ENCODE data around the gene UNC5A. TPM values are rescaled to one million over a fixed set of nuclear protein-coding genes. Genes with fewer than 3 reads are reported as not detected.

Gene UNC5A
- total and polyA plus RNA-seq, 2 of the 8 experiments (the other 6 are each of a cell fraction or from before 2014, with no cell fraction given) = 4.0 to 7.6 TPM

DNA sequence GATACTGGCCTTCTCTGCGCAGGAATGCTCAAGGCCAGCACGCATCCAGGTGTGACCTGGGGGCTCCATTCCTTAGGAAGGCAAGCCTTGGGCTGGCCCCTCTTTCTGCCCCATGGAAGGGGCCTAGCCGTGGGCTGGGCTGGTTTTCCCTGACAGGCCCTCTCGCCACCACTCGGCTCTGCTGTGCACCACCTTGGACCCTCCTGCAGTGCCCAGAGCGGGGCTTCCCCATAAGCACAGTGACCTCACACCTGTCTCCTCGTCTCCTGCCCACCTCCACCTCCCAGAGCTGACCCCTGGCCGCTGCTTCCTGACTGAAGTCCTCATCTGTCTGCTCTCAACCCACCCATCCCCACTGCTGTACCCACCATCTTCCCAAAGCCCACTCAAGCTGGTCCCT is 21.1 kb downstream of the UNC5A start:
- Histone ChIP-seq H3K14ac (ENCODE audit: insufficient read length) (no peak overlapping the region), H2BK5ac (ENCODE audit: low read depth, low read length) (no peak overlapping the region), H3K56ac (replicated peaks; ENCODE audit: insufficient read length, low read depth, low read length) (no peak overlapping the region), H3K79me2 (ENCODE audit: control insufficient read depth in 1 of 2, insufficient read depth in 2 of 2, low read length in 2 of 2) (no peaks in the 10 kb centered on the region), H3K9ac (replicated peaks in 1 of 4; ENCODE audit: extremely low read depth in 1 of 4, low read depth in 3 of 4, low read length in 3 of 4) (no peak overlapping the region), H4K8ac (ENCODE audit: extremely low read depth, insufficient read depth, low read length) (peak overlapping the region; percentile 25; the same call in 1 of the 2 replicates), H3K4me3 (ENCODE audit: extremely low read depth in 1 of 4, insufficient read depth in 2 of 4, low read depth in 3 of 4, low read length in 4 of 4) (no peak overlapping the region), H3K4ac (replicated peaks; ENCODE audit: insufficient read length, low read depth, low read length) (no peak overlapping the region), H3K18ac (ENCODE audit: extremely low read depth, low read length) (no peak overlapping the region), H4K5ac (ENCODE audit: insufficient read length, low read depth, low read length) (no peak overlapping the region), H3K36me3 (ENCODE audit: control insufficient read depth in 2 of 4, insufficient read depth in 4 of 4, low read length in 3 of 4) (no peaks in the 10 kb centered on the region), H2BK15ac (ENCODE audit: low read length) (no peak overlapping the region), H3K27ac (ENCODE audit: low read depth, low read length) (no peak overlapping the region; the same call in 1 of the 2 replicates), H3K4me2 (ENCODE audit: insufficient read depth in 1 of 2, low read depth in 2 of 2, low read length in 2 of 2) (no peak overlapping the region), H4K20me1 (replicated peaks in 1 of 2; ENCODE audit: control insufficient read depth in 1 of 2, insufficient read depth in 2 of 2, low read length in 2 of 2) (peaks cover 0 to 13% of the 10 kb centered on the region in 2 experiments), H3K4me1 (replicated peaks in 1 of 4; ENCODE audit: control insufficient read depth in 3 of 4, insufficient read depth in 4 of 4, low read length in 3 of 4) (peaks cover 0 to 2% (median 0%) of the 10 kb centered on the region in 4 experiments; a peak in 2 of 7 replicates), H2AFZ (ENCODE audit: low read length) (no peak overlapping the region), H2BK120ac (replicated peaks; ENCODE audit: low read depth, low read length) (no peak overlapping the region), H2BK12ac (ENCODE audit: low read depth, low read length) (no peak overlapping the region), H3K23ac (ENCODE audit: insufficient read length) (no peak overlapping the region), H4K91ac (replicated peaks; ENCODE audit: insufficient read length, low read length) (no peak overlapping the region), H3K23me2 (ENCODE audit: low read depth, low read length) (peaks cover 9% of the 10 kb centered on the region; the same call in 1 of the 2 replicates), H2AK5ac (ENCODE audit: low read depth, low read length) (no peak overlapping the region), H3K27me3 (replicated peaks in 1 of 4; ENCODE audit: control insufficient read depth in 3 of 4, extremely low read depth in 1 of 4, insufficient read depth in 3 of 4, low read length in 3 of 4) (no peaks in the 10 kb centered on the region; a peak in 1 of 7 replicates), H3K9me3 (ENCODE audit: insufficient read depth in 2 of 2, low read depth in 1 of 2, low read length in 1 of 2) (no peaks in the 10 kb centered on the region), H2BK20ac (ENCODE audit: low read length) (no peak overlapping the region), H3K79me1 (ENCODE audit: low read depth, low read length) (peaks cover 2% of the 10 kb centered on the region)
- no peak for DNase-seq (ENCODE audit: low read depth in 1 of 2, low spot score in 2 of 2)
- 94% methylated on average over 8 of the region's 8 CpGs; no CpG with 5 or more reads in 1 of the 2 experiments for WGBS, 2 experiments (ENCODE audit: extremely low coverage in 1 of 2, insufficient coverage in 1 of 2, insufficient read length in 1 of 2, insufficient replicate concordance in 2 of 2, low coverage in 1 of 2, low lambda C conversion rate in 2 of 2, missing lambda C conversion rate in 1 of 2)
- FAIRE-seq = no peak
- ChIA-PET CTCF (ENCODE audit: partially characterized antibody) (interaction anchor here (0.8 to 2.7 kb wide), 4 partner anchors 10 to 170 kb away, joined by 3 to 8 read pairs (median 5); no protein-coding TSS in a partner anchor), POLR2A (ENCODE audit: partially characterized antibody) (no interaction called here)
- TF ChIP-seq TEAD4 (IDR thresholded peaks at IDR 0.05; ENCODE audit: low read depth, low read length) (no peak), KDM1A (IDR thresholded peaks at IDR 0.05; ENCODE audit: borderline replicate concordance, low read length) (no peak), RFX5 (IDR thresholded peaks at IDR 0.05; ENCODE audit: borderline replicate concordance, low read depth, low read length) (no peak), NANOG (IDR thresholded peaks at IDR 0.05; ENCODE audit: insufficient read depth, low read depth, low read length, poor library complexity, severe bottlenecking) (no peak), GABPA (IDR thresholded peaks at IDR 0.05; ENCODE audit: borderline replicate concordance, insufficient read depth, low read length) (no peak), SIX5 (IDR thresholded peaks at IDR 0.05; ENCODE audit: low read depth, low read length) (no peak), CEBPB (IDR thresholded peaks at IDR 0.05; ENCODE audit: low read depth, low read length) (no peak), SAP30 (IDR thresholded peaks at IDR 0.05; ENCODE audit: insufficient read depth, insufficient replicate concordance, low read length) (no peak), POLR2AphosphoS5 (IDR thresholded peaks at IDR 0.05; ENCODE audit: low read depth, low read length) (no peak), TBP (IDR thresholded peaks at IDR 0.05; ENCODE audit: low read depth, low read length) (no peak), POU5F1 (IDR thresholded peaks at IDR 0.05; ENCODE audit: low read depth, low read length) (no peak), TAF1 (IDR thresholded peaks at IDR 0.05; ENCODE audit: low read depth, low read length) (no peak), SRF (IDR thresholded peaks at IDR 0.05; ENCODE audit: low read depth, low read length) (no peak), SP2 (IDR thresholded peaks at IDR 0.05; ENCODE audit: low read length) (no peak), HDAC6 (IDR thresholded peaks at IDR 0.05; ENCODE audit: low read depth, low read length) (no peak)

Data from H1 (cell line).